HEK293 (cell line): ENCODE data around the gene CPNE2.

Experiments used
- CTCF ChIA-PET: fragments of 350-600 bp; formaldehyde crosslinking; extraction: SDS; loops from one replicate; lab custom pipeline; 2021; ENCODE audit warnings: antibody characterized with exemption; lab: Yijun Ruan, JAX
- POLR2A ChIA-PET: fragments of 300-600 bp; formaldehyde crosslinking; extraction: SDS; loops from one replicate; lab custom pipeline; 2020; ENCODE audit warnings: antibody characterized with exemption, inconsistent platforms; lab: Yijun Ruan, JAX
- H3K27ac ChIP-seq: fragments of 200-500 bp; sonication (Bioruptor generic); 2 replicates; pipeline ENCODE4 v1.5.1; 2014; ENCODE audit warnings: low read depth, low read length, control low read depth, inconsistent platforms; ENCODE audit errors: extremely low read depth
- H3K36me3 ChIP-seq, 2 experiments: fragments of 200-500 bp in 1 of 2; sonication (Bioruptor generic) in 1 of 2; 1 replicate in 1 of 2; 2 replicates in 1 of 2; pipeline ENCODE4 v1.5.1; 2014 to 2017; ENCODE audit warnings: inconsistent platforms in 2 of 2, low read length in 2 of 2; ENCODE audit not compliant: control insufficient read depth in 2 of 2, insufficient read depth in 1 of 2
- H3K4me1 ChIP-seq: fragments of 200-500 bp; sonication (Bioruptor generic); 2 replicates; pipeline ENCODE4 v1.5.1; 2014; ENCODE audit warnings: mild to moderate bottlenecking, low read length, inconsistent platforms; ENCODE audit not compliant: control insufficient read depth, insufficient read depth
- H3K4me3 ChIP-seq: 2 replicates; pipeline ENCODE4 v1.5.1; 2011; ENCODE audit warnings: low read depth, mild to moderate bottlenecking, control low read depth, low read length, moderate library complexity
- H3K9me3 ChIP-seq: fragments of 200-500 bp; sonication (Bioruptor generic); 2 replicates; pipeline ENCODE4 v1.5.1; 2014; ENCODE audit warnings: low read depth, low read length, inconsistent platforms; ENCODE audit not compliant: control insufficient read depth, insufficient read depth
- ATF2 ChIP-seq: fragments of 450-650 bp; formaldehyde crosslinking; IDR thresholded peaks from 2 replicates; pipeline ENCODE4 v1.5.1; 2016; ENCODE audit warnings: missing biosample characterization, missing genetic modification characterization, low read depth
- CTCF ChIP-seq: fragments of 450-650 bp; formaldehyde crosslinking; IDR thresholded peaks from 2 replicates; pipeline ENCODE4 v1.5.1; 2016; ENCODE audit warnings: missing biosample characterization, missing genetic modification characterization
- FEZF1 ChIP-seq: fragments of 450-650 bp; formaldehyde crosslinking; IDR thresholded peaks from 2 replicates; pipeline ENCODE4 v1.5.1; 2016; ENCODE audit warnings: missing biosample characterization, missing genetic modification characterization
- HIC1 ChIP-seq: fragments of 450-650 bp; formaldehyde crosslinking; IDR thresholded peaks from 2 replicates; pipeline ENCODE4 v1.5.1; 2016; ENCODE audit warnings: missing biosample characterization, missing genetic modification characterization
- MZF1 ChIP-seq: fragments of 450-650 bp; formaldehyde crosslinking; IDR thresholded peaks from 2 replicates; pipeline ENCODE4 v1.5.1; 2017; ENCODE audit warnings: missing biosample characterization, missing genetic modification characterization, borderline replicate concordance
- TCF7L2 ChIP-seq: IDR thresholded peaks from 2 replicates; pipeline ENCODE4 v1.6.1; 2011; ENCODE audit warnings: low read depth, mild to moderate bottlenecking, inconsistent platforms, low read length, moderate library complexity, borderline replicate concordance
- ZBTB17 ChIP-seq: fragments of 450-650 bp; formaldehyde crosslinking; IDR thresholded peaks from 2 replicates; pipeline ENCODE4 v1.5.1; 2016; ENCODE audit warnings: missing biosample characterization, missing genetic modification characterization
- ZBTB44 ChIP-seq: fragments of 450-650 bp; IDR thresholded peaks from 2 replicates; pipeline ENCODE4 v1.5.1; 2018; ENCODE audit warnings: missing biosample characterization, mild to moderate bottlenecking, missing genetic modification characterization
- ZNF239 ChIP-seq: fragments of 450-650 bp; formaldehyde crosslinking; IDR thresholded peaks from 2 replicates; pipeline ENCODE4 v1.5.1; 2016; ENCODE audit warnings: missing biosample characterization, missing genetic modification characterization
- ZNF26 ChIP-seq: fragments of 450-650 bp; formaldehyde crosslinking; IDR thresholded peaks from 2 replicates; pipeline ENCODE4 v1.5.1; 2016; ENCODE audit warnings: missing biosample characterization, missing genetic modification characterization
- ZNF398 ChIP-seq: fragments of 450-650 bp; formaldehyde crosslinking; IDR thresholded peaks from 2 replicates; pipeline ENCODE4 v1.5.1; 2017; ENCODE audit warnings: missing biosample characterization, missing genetic modification characterization
- ZNF449 ChIP-seq: fragments of 450-650 bp; formaldehyde crosslinking; IDR thresholded peaks from 2 replicates; pipeline ENCODE4 v1.5.1; 2017; ENCODE audit warnings: missing biosample characterization, mild to moderate bottlenecking, missing genetic modification characterization, moderate library complexity
- ZNF510 ChIP-seq: fragments of 450-650 bp; formaldehyde crosslinking; IDR thresholded peaks from 2 replicates; pipeline ENCODE4 v1.5.1; 2018; ENCODE audit warnings: mild to moderate bottlenecking, missing genetic modification characterization, missing biosample characterization; ENCODE audit not compliant: insufficient replicate concordance
- ZNF621 ChIP-seq: fragments of 450-650 bp; formaldehyde crosslinking; IDR thresholded peaks from 2 replicates; pipeline ENCODE4 v1.5.1; 2017; ENCODE audit warnings: missing biosample characterization, missing genetic modification characterization
- ZNF692 ChIP-seq: fragments of 450-650 bp; formaldehyde crosslinking; IDR thresholded peaks from 2 replicates; pipeline ENCODE4 v1.5.1; 2016; ENCODE audit warnings: missing biosample characterization, missing genetic modification characterization
- ZNF792 ChIP-seq: fragments of 450-650 bp; formaldehyde crosslinking; IDR thresholded peaks from 2 replicates; pipeline ENCODE4 v1.5.1; 2016; ENCODE audit warnings: missing biosample characterization, missing genetic modification characterization
- ZNF843 ChIP-seq: fragments of 450-650 bp; formaldehyde crosslinking; IDR thresholded peaks from 2 replicates; pipeline ENCODE4 v1.5.1; 2016; ENCODE audit warnings: missing biosample characterization, missing genetic modification characterization
- ZSCAN5A ChIP-seq: fragments of 450-650 bp; formaldehyde crosslinking; IDR thresholded peaks from 2 replicates; pipeline ENCODE4 v1.5.1; 2016; ENCODE audit warnings: missing biosample characterization, missing genetic modification characterization

Gene CPNE2

GRCh38 chr16:57045694-57046381 is 46.5 kb upstream of the CPNE2 start:
- ChIA-PET POLR2A (no interaction called here), CTCF (interaction anchor here (0.7 to 2.6 kb wide), 6 partner anchors 11 to 421 kb away, joined by 3 to 13 read pairs (median 4); no protein-coding TSS in a partner anchor)
- no peaks in the 10 kb centered on the region for H3K9me3 ChIP-seq
- no peaks in the 10 kb centered on the region for H3K36me3 ChIP-seq
- no peak overlapping the region for H3K27ac ChIP-seq
- TF ChIP-seq ATF2 (tag by site-specific recombination), result no peak
- TF ChIP-seq CTCF (tag by site-specific recombination), result peak; percentile 24; the same call in 1 of the 2 replicates
- no peak for TF ChIP-seq ZNF239 (tag by site-specific recombination)
- TF ChIP-seq ZBTB17 (tag by site-specific recombination), result no peak
- TF ChIP-seq ZNF843 (tag by site-specific recombination), result no peak
- no peak for TF ChIP-seq ZNF449 (tag by site-specific recombination)
- peak; percentile 79 for TF ChIP-seq ZNF692
- H3K4me3 ChIP-seq, result no peak overlapping the region
- H3K4me1 ChIP-seq, result no peaks in the 10 kb centered on the region

- H3K4me1 ChIP-seq, result no peaks in the 10 kb centered on the region
- no peaks in the 10 kb centered on the region for H3K9me3 ChIP-seq
- POLR2A ChIA-PET, result no interaction called here
- no peak overlapping the region for H3K27ac ChIP-seq
- H3K4me3 ChIP-seq, result no peak overlapping the region
- no peaks in the 10 kb centered on the region for H3K36me3 ChIP-seq
- CTCF ChIA-PET, result no interaction called here
- TF ChIP-seq ZSCAN5A (tag by site-specific recombination) (no peak), FEZF1 (tag by site-specific recombination) (no peak), ZBTB44 (tag by site-specific recombination) (no peak), HIC1 (tag by site-specific recombination) (no peak), TCF7L2 (no peak), ZNF510 (no peak), ZNF792 (tag by site-specific recombination) (no peak), ZNF26 (tag by site-specific recombination) (no peak), ZNF398 (tag by site-specific recombination) (no peak), MZF1 (tag by site-specific recombination) (no peak), ZNF621 (tag by site-specific recombination) (no peak)
Observed at GRCh38 chr16:57048095-57048494, 44.3 kb upstream of the CPNE2 start.
